HepG2 (cell line): ENCODE results near the gene RBM44. TPM values are rescaled to one million over a fixed set of nuclear protein-coding genes. Genes with fewer than 3 reads are reported as not detected.
A peak's percentile ranks its signal among the peaks of the same experiment; 100 is the strongest.

Source experiments
- ATAC-seq: fragments of 200-7000 bp; cut with Tn5 transposase; 3 replicates; pipeline ENCODE4 v1.9.1; 2020; ENCODE audit warnings: mild to moderate bottlenecking, moderate library complexity
- BruUV-seq: library from RNA; stranded (reverse); fragments of 400-500 nt; replicated peaks from 2 replicates; lab custom pipeline; 2021; lab: Mats Ljungman, UMichigan
- CTCF ChIA-PET: fragments of 300-600 bp; formaldehyde crosslinking; extraction: SDS; loops from one replicate; lab custom pipeline; 2021; ENCODE audit warnings: low total read pairs, inconsistent platforms, low intra/inter-chr PET ratio; lab: Yijun Ruan, JAX
- POLR2A ChIA-PET: fragments of 350-600 bp; sonication (Branson Sonifier 250); formaldehyde crosslinking; loops from one replicate; lab custom pipeline; 2020; ENCODE audit warnings: antibody characterized with exemption, inconsistent platforms; lab: Yijun Ruan, JAX
- DNase-seq: peaks from one replicate; pipeline ENCODE4 v3.0.0-alpha.2; 2015; ENCODE audit warnings: low spot score
- FAIRE-seq: peaks from 3 replicates; lab custom pipeline; 2011; peaks lifted over from hg19 to GRCh38; lab: Jason Lieb, UNC
- H2AFZ ChIP-seq: one replicate; pipeline ENCODE4 v1.6.1; 2011; ENCODE audit warnings: low read length, inconsistent platforms
- H3K27ac ChIP-seq: fragments of 300-600 bp; 3 replicates; pipeline ENCODE4 v1.8.0; 2011; ENCODE audit warnings: mixed run types, mild to moderate bottlenecking, mixed read lengths, low read length, inconsistent platforms; ENCODE audit not compliant: insufficient read depth; ENCODE audit errors: extremely low read length
- H3K27me3 ChIP-seq, 2 experiments: fragments of 200-600 bp in 1 of 2; 2 replicates in 1 of 2; 3 replicates in 1 of 2; pipeline versions ENCODE4 v1.6.0 to v1.8.0; 2011; ENCODE audit warnings: low read length in 2 of 2, mild to moderate bottlenecking in 2 of 2, moderate library complexity in 2 of 2, inconsistent platforms in 1 of 2; ENCODE audit not compliant: insufficient read depth in 2 of 2, control insufficient read depth in 1 of 2
- H3K36me3 ChIP-seq, 2 experiments: fragments of 200-600 bp in 1 of 2; replicated peaks in 1 of 2; 2 replicates in 1 of 2; 3 replicates in 1 of 2; pipeline versions ENCODE4 v1.5.1 to v1.8.0; 2011; ENCODE audit warnings: low read length in 2 of 2, inconsistent platforms in 1 of 2; ENCODE audit not compliant: insufficient read depth in 2 of 2, control insufficient read depth in 1 of 2
- H3K4me1 ChIP-seq: 2 replicates; pipeline ENCODE4 v1.5.1; 2012; ENCODE audit warnings: low read length, inconsistent platforms; ENCODE audit not compliant: insufficient read depth
- H3K4me2 ChIP-seq: 2 replicates; pipeline ENCODE4 v1.6.0; 2011; ENCODE audit warnings: low read depth, low read length, inconsistent platforms
- H3K4me3 ChIP-seq, 3 experiments: fragments of 200-600 bp in 1 of 3; sonication (generic), shearing (Covaris generic) in 1 of 3; replicated peaks in 1 of 3; 2 replicates each; pipeline ENCODE4 v1.5.1; 2011 to 2016; ENCODE audit warnings: low read length in 3 of 3, inconsistent platforms in 2 of 3, low read depth in 2 of 3, mild to moderate bottlenecking in 2 of 3, control low read depth in 1 of 3, mixed read lengths in 1 of 3; ENCODE audit not compliant: insufficient read depth in 1 of 3
- H3K79me2 ChIP-seq: one replicate; pipeline ENCODE4 v1.6.1; 2011; ENCODE audit warnings: low read length, inconsistent platforms; ENCODE audit not compliant: insufficient read depth
- H3K9ac ChIP-seq: 2 replicates; pipeline ENCODE4 v1.6.0; 2011; ENCODE audit warnings: mild to moderate bottlenecking, low read depth, low read length, inconsistent platforms; ENCODE audit not compliant: insufficient read depth
- H3K9me3 ChIP-seq: 2 replicates; pipeline ENCODE4 v1.5.1; 2012; ENCODE audit warnings: mild to moderate bottlenecking, low read length
- H4K20me1 ChIP-seq: 2 replicates; pipeline ENCODE4 v1.6.0; 2011; ENCODE audit warnings: inconsistent platforms, mild to moderate bottlenecking, low read length, moderate library complexity; ENCODE audit not compliant: insufficient read depth
- SMAD9 ChIP-seq: sonication (generic); formaldehyde crosslinking; IDR thresholded peaks from 2 replicates; pipeline ENCODE4 v1.5.1; 2020; ENCODE audit warnings: mild to moderate bottlenecking, missing genetic modification reagents
- SMYD3 ChIP-seq: sonication (generic); formaldehyde crosslinking; IDR thresholded peaks from 2 replicates; pipeline ENCODE4 v1.8.1; 2023; ENCODE audit warnings: mild to moderate bottlenecking, missing genetic modification reagents
- SP140L ChIP-seq: sonication (generic); formaldehyde crosslinking; IDR thresholded peaks from 2 replicates; pipeline ENCODE4 v1.4.0; 2020; ENCODE audit warnings: missing genetic modification reagents, borderline replicate concordance
- U2AF2 ChIP-seq: fragments of 200-400 bp; formaldehyde crosslinking; IDR thresholded peaks from 2 replicates; pipeline ENCODE4 v1.6.1; 2017; ENCODE audit warnings: low read depth, mild to moderate bottlenecking, low read length
- ZNF430 ChIP-seq: sonication (generic); formaldehyde crosslinking; IDR thresholded peaks from 2 replicates; pipeline ENCODE4 v1.9.0; 2021; ENCODE audit warnings: mild to moderate bottlenecking, missing genetic modification reagents
- ZNF629 ChIP-seq: sonication (generic); formaldehyde crosslinking; conservative IDR thresholded peaks from 2 replicates; pipeline ENCODE4 v1.5.0; 2020; ENCODE audit warnings: missing genetic modification reagents
- ZNF672 ChIP-seq: sonication (generic); formaldehyde crosslinking; IDR thresholded peaks from 2 replicates; pipeline ENCODE4 v1.8.1; 2022; ENCODE audit warnings: missing genetic modification reagents
- ZNF709 ChIP-seq: sonication (generic); formaldehyde crosslinking; IDR thresholded peaks from 2 replicates; pipeline ENCODE4 v1.5.0; 2020; ENCODE audit warnings: mild to moderate bottlenecking, missing genetic modification reagents
- WGBS: methylation state at CpG from one replicate; pipeline ENCODE4 v1.1.6; 2017; ENCODE audit warnings: low lambda C conversion rate; 5-methylcytosine and 5-hydroxymethylcytosine counted together
- in situ Hi-C: cut with HindIII; loops from 2 replicates; pipeline ENCODE4 v1.10.0; 2017; ENCODE audit warnings: low pct_unique_long_range_greater_than_20kb; ENCODE audit not compliant: extremely low pct_ligation_motif_present
- intact Hi-C: fragments of 100-400 bp; cut with micrococcal nuclease; formaldehyde crosslinking; loops from one replicate; pipeline ENCODE4 v1.10.0; 2022; ENCODE audit not compliant: unreplicated experiment
- polyA plus RNA-seq, 8 experiments: library from polyadenylated mRNA; depleted of rRNA in 3 of 8; stranded (reverse) in 7 of 8; unstranded in 1 of 8; fragments of >200 nt; fragmentation: Illumina TruSeq in 4 of 8; extraction: Trizol in 4 of 8; gene quantifications; 2 replicates each; pipeline versions ENCODE4 v1.2.1 to v1.2.3, GENCODE V29; 2011 to 2016; ENCODE audit warnings: low read depth in 4 of 8, missing spikeins in 1 of 8, mixed read lengths in 1 of 8; ENCODE audit not compliant: insufficient read depth in 1 of 8
- total RNA-seq, 5 experiments: library from RNA; depleted of rRNA; stranded (reverse); fragments of >200 nt; fragmentation: Illumina TruSeq; extraction: Trizol; gene quantifications; 2 replicates each; pipeline ENCODE4 v1.2.3, GENCODE V29; 2016; ENCODE audit warnings: low read depth in 1 of 5
- TF ChIP-seq, protein P1 (sequence below): sonication (generic); formaldehyde crosslinking; IDR thresholded peaks from 2 replicates; pipeline ENCODE4 v1.5.1; 2020; ENCODE audit warnings: mild to moderate bottlenecking, missing genetic modification reagents, moderate library complexity
- TF ChIP-seq, protein P2 (sequence below): sonication (generic); formaldehyde crosslinking; IDR thresholded peaks from 2 replicates; pipeline ENCODE4 v1.8.0; 2022; ENCODE audit warnings: missing genetic modification reagents, low read depth, mild to moderate bottlenecking, borderline replicate concordance
- TF ChIP-seq, protein P3 (sequence below): IDR thresholded peaks from 2 replicates; pipeline ENCODE4 v1.6.1; 2016; ENCODE audit warnings: mild to moderate bottlenecking
- TF ChIP-seq, protein P4 (sequence below): IDR thresholded peaks from 2 replicates; pipeline ENCODE4 v1.6.1; 2016; ENCODE audit warnings: missing compliant biosample characterization, missing genetic modification reagents, borderline replicate concordance
- TF ChIP-seq, protein P5 (sequence below): sonication (generic); formaldehyde crosslinking; IDR thresholded peaks from 2 replicates; pipeline ENCODE4 v1.4.0; 2020; ENCODE audit warnings: mild to moderate bottlenecking, missing genetic modification reagents

RBM44 gene
- total and polyA plus RNA-seq, 2 of the 13 experiments (the other 11 are each of a cell fraction or from before 2014, with no cell fraction given) = 0.13 to 0.50 TPM

DNA sequence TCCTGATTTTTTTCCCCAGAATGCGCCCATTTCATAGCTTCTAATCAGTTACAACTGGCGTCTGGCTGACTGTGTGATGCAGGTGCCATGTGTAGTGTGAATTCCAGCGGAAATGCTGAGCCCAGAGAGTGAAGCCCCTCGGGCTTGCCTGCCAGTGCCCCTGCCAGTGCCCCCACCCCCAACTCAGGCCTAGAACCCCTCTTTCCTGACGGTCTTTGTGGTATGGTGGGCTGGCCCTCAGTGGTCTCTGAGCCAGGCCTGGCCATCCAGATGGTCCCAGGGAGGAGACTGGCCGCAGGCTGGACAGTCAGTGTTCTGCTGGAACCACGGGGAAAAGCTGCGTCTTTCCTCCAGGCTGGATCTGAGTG, 63.9 kb downstream of the RBM44 start:
- Histone ChIP-seq H2AFZ (no peak overlapping the region), H3K4me2 (no peak overlapping the region), H3K4me1 (peaks cover 41% of the 10 kb centered on the region), H3K9ac (no peak overlapping the region), H4K20me1 (no peaks in the 10 kb centered on the region), H3K27ac (no peak overlapping the region), H3K27me3 (peaks cover 12 to 83% of the 10 kb centered on the region in 2 experiments; a peak in 4 of 5 replicates), H3K9me3 (no peaks in the 10 kb centered on the region), H3K4me3 (no peak overlapping the region), H3K36me3 (no peaks in the 10 kb centered on the region), H3K79me2 (no peaks in the 10 kb centered on the region)
- in situ Hi-C loops (no loop called here), intact Hi-C loops (no loop called here)
- WGBS = 69% methylated on average over 7 of the region's 8 CpGs
- POLR2A ChIA-PET = no interaction called here
- DNase-seq = no peak
- CTCF ChIA-PET = no interaction called here
- FAIRE-seq = no peak
- BruUV-seq = no TSS peak
- ATAC-seq = no peak
- TF ChIP-seq, protein P1, sequence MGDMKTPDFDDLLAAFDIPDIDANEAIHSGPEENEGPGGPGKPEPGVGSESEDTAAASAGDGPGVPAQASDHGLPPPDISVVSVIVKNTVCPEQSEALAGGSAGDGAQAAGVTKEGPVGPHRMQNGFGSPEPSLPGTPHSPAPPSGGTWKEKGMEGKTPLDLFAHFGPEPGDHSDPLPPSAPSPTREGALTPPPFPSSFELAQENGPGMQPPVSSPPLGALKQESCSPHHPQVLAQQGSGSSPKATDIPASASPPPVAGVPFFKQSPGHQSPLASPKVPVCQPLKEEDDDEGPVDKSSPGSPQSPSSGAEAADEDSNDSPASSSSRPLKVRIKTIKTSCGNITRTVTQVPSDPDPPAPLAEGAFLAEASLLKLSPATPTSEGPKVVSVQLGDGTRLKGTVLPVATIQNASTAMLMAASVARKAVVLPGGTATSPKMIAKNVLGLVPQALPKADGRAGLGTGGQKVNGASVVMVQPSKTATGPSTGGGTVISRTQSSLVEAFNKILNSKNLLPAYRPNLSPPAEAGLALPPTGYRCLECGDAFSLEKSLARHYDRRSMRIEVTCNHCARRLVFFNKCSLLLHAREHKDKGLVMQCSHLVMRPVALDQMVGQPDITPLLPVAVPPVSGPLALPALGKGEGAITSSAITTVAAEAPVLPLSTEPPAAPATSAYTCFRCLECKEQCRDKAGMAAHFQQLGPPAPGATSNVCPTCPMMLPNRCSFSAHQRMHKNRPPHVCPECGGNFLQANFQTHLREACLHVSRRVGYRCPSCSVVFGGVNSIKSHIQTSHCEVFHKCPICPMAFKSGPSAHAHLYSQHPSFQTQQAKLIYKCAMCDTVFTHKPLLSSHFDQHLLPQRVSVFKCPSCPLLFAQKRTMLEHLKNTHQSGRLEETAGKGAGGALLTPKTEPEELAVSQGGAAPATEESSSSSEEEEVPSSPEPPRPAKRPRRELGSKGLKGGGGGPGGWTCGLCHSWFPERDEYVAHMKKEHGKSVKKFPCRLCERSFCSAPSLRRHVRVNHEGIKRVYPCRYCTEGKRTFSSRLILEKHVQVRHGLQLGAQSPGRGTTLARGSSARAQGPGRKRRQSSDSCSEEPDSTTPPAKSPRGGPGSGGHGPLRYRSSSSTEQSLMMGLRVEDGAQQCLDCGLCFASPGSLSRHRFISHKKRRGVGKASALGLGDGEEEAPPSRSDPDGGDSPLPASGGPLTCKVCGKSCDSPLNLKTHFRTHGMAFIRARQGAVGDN (CRISPR knock-in tag) = peak; percentile 18; the same call in 1 of the 2 replicates
- TF ChIP-seq U2AF2 (no peak), ZNF672 (CRISPR knock-in tag) (no peak), ZNF709 (CRISPR knock-in tag) (no peak), ZNF430 (CRISPR knock-in tag) (no peak), ZNF629 (0 out of 2 replicates have a peak, but pooled peaks have one; percentile 22), SMAD9 (CRISPR knock-in tag) (no peak), SP140L (CRISPR knock-in tag) (no peak), SMYD3 (no peak)
- TF ChIP-seq, protein P2, sequence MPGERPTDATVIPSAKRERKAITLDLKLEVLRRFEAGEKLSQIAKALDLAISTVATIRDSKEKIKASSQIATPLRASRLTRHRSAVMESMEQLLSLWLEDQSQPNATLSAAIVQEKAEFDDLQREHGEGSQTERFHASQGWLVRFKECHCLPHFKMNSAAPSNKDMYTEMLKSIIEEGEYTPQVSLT = no peak
- TF ChIP-seq, protein P3, sequence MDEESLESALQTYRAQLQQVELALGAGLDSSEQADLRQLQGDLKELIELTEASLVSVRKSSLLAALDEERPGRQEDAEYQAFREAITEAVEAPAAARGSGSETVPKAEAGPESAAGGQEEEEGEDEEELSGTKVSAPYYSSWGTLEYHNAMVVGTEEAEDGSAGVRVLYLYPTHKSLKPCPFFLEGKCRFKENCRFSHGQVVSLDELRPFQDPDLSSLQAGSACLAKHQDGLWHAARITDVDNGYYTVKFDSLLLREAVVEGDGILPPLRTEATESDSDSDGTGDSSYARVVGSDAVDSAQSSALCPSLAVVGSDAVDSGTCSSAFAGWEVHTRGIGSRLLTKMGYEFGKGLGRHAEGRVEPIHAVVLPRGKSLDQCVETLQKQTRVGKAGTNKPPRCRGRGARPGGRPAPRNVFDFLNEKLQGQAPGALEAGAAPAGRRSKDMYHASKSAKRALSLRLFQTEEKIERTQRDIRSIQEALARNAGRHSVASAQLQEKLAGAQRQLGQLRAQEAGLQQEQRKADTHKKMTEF = no peak
- TF ChIP-seq, protein P4, sequence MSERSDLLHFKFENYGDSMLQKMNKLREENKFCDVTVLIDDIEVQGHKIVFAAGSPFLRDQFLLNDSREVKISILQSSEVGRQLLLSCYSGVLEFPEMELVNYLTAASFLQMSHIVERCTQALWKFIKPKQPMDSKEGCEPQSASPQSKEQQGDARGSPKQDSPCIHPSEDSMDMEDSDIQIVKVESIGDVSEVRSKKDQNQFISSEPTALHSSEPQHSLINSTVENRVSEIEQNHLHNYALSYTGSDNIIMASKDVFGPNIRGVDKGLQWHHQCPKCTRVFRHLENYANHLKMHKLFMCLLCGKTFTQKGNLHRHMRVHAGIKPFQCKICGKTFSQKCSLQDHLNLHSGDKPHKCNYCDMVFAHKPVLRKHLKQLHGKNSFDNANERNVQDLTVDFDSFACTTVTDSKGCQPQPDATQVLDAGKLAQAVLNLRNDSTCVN (CRISPR knock-in tag) = no peak
- TF ChIP-seq, protein P5, sequence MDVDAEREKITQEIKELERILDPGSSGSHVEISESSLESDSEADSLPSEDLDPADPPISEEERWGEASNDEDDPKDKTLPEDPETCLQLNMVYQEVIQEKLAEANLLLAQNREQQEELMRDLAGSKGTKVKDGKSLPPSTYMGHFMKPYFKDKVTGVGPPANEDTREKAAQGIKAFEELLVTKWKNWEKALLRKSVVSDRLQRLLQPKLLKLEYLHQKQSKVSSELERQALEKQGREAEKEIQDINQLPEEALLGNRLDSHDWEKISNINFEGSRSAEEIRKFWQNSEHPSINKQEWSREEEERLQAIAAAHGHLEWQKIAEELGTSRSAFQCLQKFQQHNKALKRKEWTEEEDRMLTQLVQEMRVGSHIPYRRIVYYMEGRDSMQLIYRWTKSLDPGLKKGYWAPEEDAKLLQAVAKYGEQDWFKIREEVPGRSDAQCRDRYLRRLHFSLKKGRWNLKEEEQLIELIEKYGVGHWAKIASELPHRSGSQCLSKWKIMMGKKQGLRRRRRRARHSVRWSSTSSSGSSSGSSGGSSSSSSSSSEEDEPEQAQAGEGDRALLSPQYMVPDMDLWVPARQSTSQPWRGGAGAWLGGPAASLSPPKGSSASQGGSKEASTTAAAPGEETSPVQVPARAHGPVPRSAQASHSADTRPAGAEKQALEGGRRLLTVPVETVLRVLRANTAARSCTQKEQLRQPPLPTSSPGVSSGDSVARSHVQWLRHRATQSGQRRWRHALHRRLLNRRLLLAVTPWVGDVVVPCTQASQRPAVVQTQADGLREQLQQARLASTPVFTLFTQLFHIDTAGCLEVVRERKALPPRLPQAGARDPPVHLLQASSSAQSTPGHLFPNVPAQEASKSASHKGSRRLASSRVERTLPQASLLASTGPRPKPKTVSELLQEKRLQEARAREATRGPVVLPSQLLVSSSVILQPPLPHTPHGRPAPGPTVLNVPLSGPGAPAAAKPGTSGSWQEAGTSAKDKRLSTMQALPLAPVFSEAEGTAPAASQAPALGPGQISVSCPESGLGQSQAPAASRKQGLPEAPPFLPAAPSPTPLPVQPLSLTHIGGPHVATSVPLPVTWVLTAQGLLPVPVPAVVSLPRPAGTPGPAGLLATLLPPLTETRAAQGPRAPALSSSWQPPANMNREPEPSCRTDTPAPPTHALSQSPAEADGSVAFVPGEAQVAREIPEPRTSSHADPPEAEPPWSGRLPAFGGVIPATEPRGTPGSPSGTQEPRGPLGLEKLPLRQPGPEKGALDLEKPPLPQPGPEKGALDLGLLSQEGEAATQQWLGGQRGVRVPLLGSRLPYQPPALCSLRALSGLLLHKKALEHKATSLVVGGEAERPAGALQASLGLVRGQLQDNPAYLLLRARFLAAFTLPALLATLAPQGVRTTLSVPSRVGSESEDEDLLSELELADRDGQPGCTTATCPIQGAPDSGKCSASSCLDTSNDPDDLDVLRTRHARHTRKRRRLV (CRISPR knock-in tag) = no peak
